HK-2 (cell line): Measurements from ENCODE around the gene PEX11G.

Experiments
- DNase-seq: peaks from one replicate; pipeline ENCODE4 v3.0.0-alpha.2; 2018; ENCODE audit not compliant: unreplicated experiment

The PEX11G gene

GRCh38 chr19:7521551-7522071, 32.8 kb upstream of the PEX11G start:
- no peak for DNase-seq

- DNase-seq, result no peak
Measured at GRCh38 chr19:7520131-7521051, 31.6 kb upstream of the PEX11G start.

- no peak for DNase-seq
Measured at GRCh38 chr19:7519361-7520130, 30.7 kb upstream of the PEX11G start.

- no peak for DNase-seq
Measured at GRCh38 chr19:7516878-7517277, 28.0 kb upstream of the PEX11G start.

- no peak for DNase-seq
Measured at GRCh38 chr19:7516333-7516732, 27.5 kb upstream of the PEX11G start.

GRCh38 chr19:7515645-7516151, 26.9 kb upstream of the PEX11G start, which contains the start of gene ZNF358:
ZNF358 (plus strand) TSS chr19:7516103; CDS start chr19:7519243, 3,140 bp downstream.
- peak; percentile 75 for DNase-seq

- DNase-seq, result no peak
Measured at GRCh38 chr19:7515110-7515644, 26.3 kb upstream of the PEX11G start.

GRCh38 chr19:7513809-7514642, 25.2 kb upstream of the PEX11G start:
- DNase-seq, result no peak

- no peak for DNase-seq
Measured at GRCh38 chr19:7512400-7512851, 23.6 kb upstream of the PEX11G start.

GRCh38 chr19:7509625-7510024, 20.8 kb upstream of the PEX11G start:
- DNase-seq, result no peak

- peak; percentile 86 for DNase-seq
Measured at GRCh38 chr19:7507884-7508283, 19.0 kb upstream of the PEX11G start.

GRCh38 chr19:7506385-7507328, 17.8 kb upstream of the PEX11G start:
- DNase-seq, result peak; percentile 64

- DNase-seq, result peak; percentile 39
Measured at GRCh38 chr19:7505682-7506384, 17.0 kb upstream of the PEX11G start.

GRCh38 chr19:7505288-7505681, 16.4 kb upstream of the PEX11G start:
- no peak for DNase-seq

- no peak for DNase-seq
Measured at GRCh38 chr19:7504684-7505083, 15.8 kb upstream of the PEX11G start.

GRCh38 chr19:7502552-7502951, 13.7 kb upstream of the PEX11G start:
- DNase-seq, result no peak

- peak; percentile 67 for DNase-seq
Measured at GRCh38 chr19:7500811-7501450, 12.1 kb upstream of the PEX11G start.

- no peak for DNase-seq
Measured at GRCh38 chr19:7497292-7497691, 8.5 kb upstream of the PEX11G start.
